ENCODE measurements around the gene GPRC5C. TPM values are rescaled to one million over a fixed set of nuclear protein-coding genes. Genes with fewer than 3 reads are reported as not detected.

Gene GPRC5C
- total RNA-seq, 1 donor from 2014 or later: 243 TPM

- ATAC-seq: no peak
- DNase-seq (ENCODE audit: low spot score): no peak
These were observed 19.7 kb downstream of the GPRC5C start for GRCh38 chr17:74451557-74451956.

GRCh38 chr17:74452033-74452840 lies 20.3 kb downstream of the GPRC5C start:
- no peak for ATAC-seq
- no peak for DNase-seq (ENCODE audit: low spot score)

GRCh38 chr17:74452841-74453661 lies 21.2 kb downstream of the GPRC5C start:
- peak; percentile 55 for ATAC-seq
- peak; percentile 88 for DNase-seq (ENCODE audit: low spot score)

- ATAC-seq (peak; percentile 15), DNase-seq (ENCODE audit: low spot score) (no peak)
These were observed 21.8 kb downstream of the GPRC5C start for GRCh38 chr17:74453665-74454196.

- peak; percentile 96 for DNase-seq (ENCODE audit: low spot score)
These were observed 22.5 kb downstream of the GPRC5C start for GRCh38 chr17:74454197-74455024.

GRCh38 chr17:74455025-74455545 lies 23.2 kb downstream of the GPRC5C start:
- ATAC-seq (peak; percentile 0), DNase-seq (ENCODE audit: low spot score) (no peak)

More at GRCh38 chr17:74454197-74455024, 22.5 kb downstream of the GPRC5C start:
- peak; percentile 78 for ATAC-seq

GRCh38 chr17:74455821-74456220 lies 23.9 kb downstream of the GPRC5C start:
- DNase-seq (ENCODE audit: low spot score) (no peak), ATAC-seq (no peak)

GRCh38 chr17:74457146-74457819 lies 25.4 kb downstream of the GPRC5C start:
- peak; percentile 83 for DNase-seq (ENCODE audit: low spot score)
- peak; percentile 14 for ATAC-seq

- ATAC-seq (no peak), DNase-seq (ENCODE audit: low spot score) (no peak)
These were observed 25.9 kb downstream of the GPRC5C start for GRCh38 chr17:74457820-74458166.

GRCh38 chr17:74458835-74459234 lies 26.9 kb downstream of the GPRC5C start:
- DNase-seq (ENCODE audit: low spot score): no peak
- no peak for ATAC-seq

GRCh38 chr17:74459622-74460021 lies 27.7 kb downstream of the GPRC5C start:
- DNase-seq (ENCODE audit: low spot score) (no peak), ATAC-seq (no peak)

- ATAC-seq: no peak
- DNase-seq (ENCODE audit: low spot score): no peak
These were observed 28.4 kb downstream of the GPRC5C start for GRCh38 chr17:74460241-74460640.

GRCh38 chr17:74460996-74461395 lies 29.1 kb downstream of the GPRC5C start:
- no peak for ATAC-seq

GRCh38 chr17:74461611-74462010 lies 29.7 kb downstream of the GPRC5C start:
- no peak for DNase-seq (ENCODE audit: low spot score)
- no peak for ATAC-seq

More at GRCh38 chr17:74460996-74461395, 29.1 kb downstream of the GPRC5C start:
- DNase-seq (ENCODE audit: low spot score): no peak

- DNase-seq (ENCODE audit: low spot score) (no peak), ATAC-seq (no peak)
These were observed 33.0 kb downstream of the GPRC5C start for GRCh38 chr17:74464730-74465377.

GRCh38 chr17:74465378-74466110 lies 33.7 kb downstream of the GPRC5C start:
- no peak for DNase-seq (ENCODE audit: low spot score)
- no peak for ATAC-seq

GRCh38 chr17:74466111-74466827 lies 34.4 kb downstream of the GPRC5C start, which contains the start of gene CD300A:
TSS of gene CD300A (plus strand) at chr17:74466634. CDS start at chr17:74466704, 70 bp downstream.
- DNase-seq (ENCODE audit: low spot score): no peak
- peak; percentile 32 for ATAC-seq

- ATAC-seq (no peak), DNase-seq (ENCODE audit: low spot score) (no peak)
These were observed 34.9 kb downstream of the GPRC5C start for GRCh38 chr17:74466828-74467184.
